ENCODE results near the gene RIN2. TPM values are rescaled to one million over a fixed set of nuclear protein-coding genes. Genes with fewer than 3 reads are reported as not detected.

RIN2 gene
- total RNA-seq, 1 donor from 2014 or later: 48.8 TPM

DNA sequence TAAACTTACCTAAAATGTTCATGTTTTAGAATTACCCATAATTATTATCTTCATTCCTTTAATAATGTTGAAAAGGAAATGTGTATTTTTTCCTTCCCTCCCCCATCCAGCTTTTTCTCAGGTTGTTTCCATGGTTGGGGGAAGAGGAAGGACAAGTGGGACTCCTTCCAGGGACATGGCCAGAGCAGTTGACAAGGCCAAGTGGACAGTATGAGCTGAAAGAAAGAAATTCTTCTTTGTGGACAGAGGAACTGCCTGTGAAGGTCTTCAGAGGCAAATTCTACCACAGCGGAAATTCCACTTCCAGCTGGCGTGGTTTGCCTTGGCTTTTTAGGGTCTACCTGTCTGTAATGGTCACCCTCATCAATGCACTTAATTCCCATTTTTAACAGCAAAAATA is 33.8 kb downstream of the RIN2 start:
- Histone ChIP-seq H3K4me3 (no peak overlapping the region), H3K9me3 (replicated peaks) (peaks cover 13% of the 10 kb centered on the region), H3K4me1 (peaks cover 57% of the 10 kb centered on the region), H3K36me3 (no peaks in the 10 kb centered on the region), H3K27me3 (ENCODE audit: low read depth) (no peaks in the 10 kb centered on the region), H3K27ac (replicated peaks) (peak overlapping the region; percentile 2)
- TF ChIP-seq, protein P1, sequence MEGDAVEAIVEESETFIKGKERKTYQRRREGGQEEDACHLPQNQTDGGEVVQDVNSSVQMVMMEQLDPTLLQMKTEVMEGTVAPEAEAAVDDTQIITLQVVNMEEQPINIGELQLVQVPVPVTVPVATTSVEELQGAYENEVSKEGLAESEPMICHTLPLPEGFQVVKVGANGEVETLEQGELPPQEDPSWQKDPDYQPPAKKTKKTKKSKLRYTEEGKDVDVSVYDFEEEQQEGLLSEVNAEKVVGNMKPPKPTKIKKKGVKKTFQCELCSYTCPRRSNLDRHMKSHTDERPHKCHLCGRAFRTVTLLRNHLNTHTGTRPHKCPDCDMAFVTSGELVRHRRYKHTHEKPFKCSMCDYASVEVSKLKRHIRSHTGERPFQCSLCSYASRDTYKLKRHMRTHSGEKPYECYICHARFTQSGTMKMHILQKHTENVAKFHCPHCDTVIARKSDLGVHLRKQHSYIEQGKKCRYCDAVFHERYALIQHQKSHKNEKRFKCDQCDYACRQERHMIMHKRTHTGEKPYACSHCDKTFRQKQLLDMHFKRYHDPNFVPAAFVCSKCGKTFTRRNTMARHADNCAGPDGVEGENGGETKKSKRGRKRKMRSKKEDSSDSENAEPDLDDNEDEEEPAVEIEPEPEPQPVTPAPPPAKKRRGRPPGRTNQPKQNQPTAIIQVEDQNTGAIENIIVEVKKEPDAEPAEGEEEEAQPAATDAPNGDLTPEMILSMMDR (IDR thresholded peaks at IDR 0.05; ENCODE audit: borderline replicate concordance): no peak
- DNase-seq: no peak
- intact Hi-C loops (cut with micrococcal nuclease): no loop called here

DNA sequence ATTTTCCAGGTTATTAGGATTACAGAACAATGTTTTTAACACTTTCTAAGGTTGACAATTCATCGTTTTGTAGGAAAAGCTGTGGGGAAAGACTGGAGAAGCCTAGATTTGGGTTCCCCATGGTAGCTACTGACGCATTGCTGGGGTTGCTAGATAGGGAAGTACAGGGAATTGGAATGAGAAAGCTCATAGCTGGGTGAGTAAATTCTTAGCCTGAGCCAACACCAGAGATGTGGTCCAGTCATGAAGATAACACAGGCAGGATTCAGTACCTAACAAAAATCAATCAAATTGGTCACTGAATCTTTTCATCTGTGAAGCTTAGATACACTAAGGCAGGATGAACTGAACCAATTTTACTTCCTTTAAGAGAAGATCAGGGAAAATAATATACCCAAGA is 35.7 kb downstream of the RIN2 start:
- TF ChIP-seq, protein P1 (IDR thresholded peaks at IDR 0.05; ENCODE audit: borderline replicate concordance): no peak
- H3K4me1 ChIP-seq: peaks cover 47% of the 10 kb centered on the region
- intact Hi-C loops (cut with micrococcal nuclease): no loop called here
- no peaks in the 10 kb centered on the region for H3K27me3 ChIP-seq (ENCODE audit: low read depth)
- no peak for DNase-seq
- H3K27ac ChIP-seq (replicated peaks): no peak overlapping the region
- no peak overlapping the region for H3K4me3 ChIP-seq
- H3K9me3 ChIP-seq (replicated peaks): peaks cover 7% of the 10 kb centered on the region
- no peaks in the 10 kb centered on the region for H3K36me3 ChIP-seq

DNA sequence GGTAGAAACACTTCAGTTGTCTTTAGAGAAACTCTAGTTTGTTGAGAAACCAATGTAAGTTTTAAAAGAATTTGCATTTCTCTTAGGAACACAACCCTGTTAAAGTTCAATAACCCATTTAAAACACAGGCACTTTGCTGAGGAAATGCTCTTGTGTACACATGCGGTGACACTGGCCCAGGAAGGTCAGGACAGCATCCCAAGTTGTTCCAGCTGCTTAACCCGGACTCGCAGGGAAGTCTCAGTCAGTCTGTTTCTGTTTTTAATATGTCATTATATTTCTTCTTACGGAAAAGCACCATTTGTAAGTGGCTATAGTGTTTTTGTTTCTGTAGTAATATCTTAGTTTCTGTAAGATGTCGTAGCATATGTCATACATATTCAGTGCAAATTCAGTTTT is 36.9 kb downstream of the RIN2 start:
- Histone ChIP-seq H3K27me3 (ENCODE audit: low read depth) (no peaks in the 10 kb centered on the region), H3K27ac (replicated peaks) (no peak overlapping the region), H3K36me3 (peaks cover 4% of the 10 kb centered on the region), H3K4me1 (peaks cover 48% of the 10 kb centered on the region), H3K9me3 (replicated peaks) (no peaks in the 10 kb centered on the region), H3K4me3 (no peak overlapping the region)
- intact Hi-C loops (cut with micrococcal nuclease): no loop called here
- TF ChIP-seq, protein P1 (IDR thresholded peaks at IDR 0.05; ENCODE audit: borderline replicate concordance): no peak
- DNase-seq: no peak

DNA sequence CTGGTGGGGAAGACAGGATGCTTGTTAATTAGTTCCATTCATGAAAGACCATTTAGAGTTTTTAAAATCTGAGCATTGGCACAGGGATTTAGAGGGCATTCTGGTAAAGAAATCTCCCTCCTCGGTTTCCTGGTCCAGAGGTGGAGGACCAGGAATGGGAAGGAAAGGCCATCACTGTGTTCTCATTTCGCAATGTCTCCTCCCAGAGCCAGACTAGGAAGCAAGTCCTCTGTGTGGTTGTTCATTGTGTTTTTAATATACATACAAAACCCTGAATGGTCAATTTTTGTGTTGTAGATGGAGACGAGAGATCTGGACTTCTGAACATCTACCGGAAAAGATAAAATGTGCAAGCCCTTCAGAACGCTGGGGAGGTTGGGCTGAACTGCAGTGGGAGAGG is 41.3 kb downstream of the RIN2 start:
- intact Hi-C loops (cut with micrococcal nuclease): no loop called here
- H3K4me1 ChIP-seq: peaks cover 54% of the 10 kb centered on the region

DNA sequence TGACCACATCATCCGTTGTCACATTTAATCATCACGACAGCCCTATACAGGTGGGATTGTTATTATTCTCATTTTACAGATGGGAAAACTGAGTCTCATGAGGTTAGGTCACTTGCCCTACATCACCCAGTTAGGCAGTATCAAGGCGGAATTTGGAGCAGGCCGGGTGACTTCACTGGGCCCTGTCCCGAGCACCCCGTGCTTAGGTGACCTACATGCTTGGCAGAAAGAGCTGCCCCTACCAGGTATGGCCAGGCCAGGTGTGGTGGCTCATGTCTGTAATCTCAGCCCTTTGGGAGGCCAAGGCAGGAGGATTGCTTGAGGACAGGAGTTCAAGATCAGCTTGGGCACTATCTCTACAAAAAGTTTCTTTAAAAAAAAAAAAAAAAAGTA is 44.0 kb downstream of the RIN2 start:
- DNase-seq: no peak
- Histone ChIP-seq H3K27me3 (ENCODE audit: low read depth) (no peaks in the 10 kb centered on the region), H3K4me1 (peaks cover 62% of the 10 kb centered on the region), H3K27ac (replicated peaks) (peak overlapping the region; percentile 28), H3K4me3 (no peak overlapping the region), H3K36me3 (peaks cover 28% of the 10 kb centered on the region), H3K9me3 (replicated peaks) (no peaks in the 10 kb centered on the region)
- intact Hi-C loops (cut with micrococcal nuclease): no loop called here
- TF ChIP-seq, protein P1 (IDR thresholded peaks at IDR 0.05; ENCODE audit: borderline replicate concordance): no peak

More for the DNA sequence above, 41.3 kb downstream of the RIN2 start:
- Histone ChIP-seq H3K36me3 (peaks cover 28% of the 10 kb centered on the region), H3K27me3 (ENCODE audit: low read depth) (no peaks in the 10 kb centered on the region), H3K4me3 (no peak overlapping the region), H3K9me3 (replicated peaks) (no peaks in the 10 kb centered on the region), H3K27ac (replicated peaks) (peak overlapping the region; percentile 28)
- DNase-seq: no peak
- TF ChIP-seq, protein P1 (IDR thresholded peaks at IDR 0.05; ENCODE audit: borderline replicate concordance): no peak
